SK-MEL-5 (cell line): ENCODE measurements around the gene PTOV1. TPM values are rescaled to one million over a fixed set of nuclear protein-coding genes. Genes with fewer than 3 reads are reported as not detected.
A peak's percentile ranks its signal among the peaks of the same experiment; 100 is the strongest.

Experiments
- DNase-seq: peaks from one replicate; pipeline ENCODE4 v3.0.0-alpha.2; 2016; ENCODE audit warnings: low read depth, low spot score
- in situ Hi-C: cut with HindIII; loops from 2 replicates; pipeline ENCODE4 v1.10.0; 2016; ENCODE audit warnings: low sequenced_read_pairs, high pct_unique_total_duplicates, low pct_unique_long_range_greater_than_20kb
- total RNA-seq: library from RNA; depleted of rRNA; stranded (reverse); fragments of >200 nt; shearing (Covaris generic); gene quantifications from 2 replicates; pipeline ENCODE4 v1.2.3, GENCODE V29; 2014

Gene PTOV1
- total RNA-seq, 1 experiment from 2014 or later = 45.9 TPM

DNA sequence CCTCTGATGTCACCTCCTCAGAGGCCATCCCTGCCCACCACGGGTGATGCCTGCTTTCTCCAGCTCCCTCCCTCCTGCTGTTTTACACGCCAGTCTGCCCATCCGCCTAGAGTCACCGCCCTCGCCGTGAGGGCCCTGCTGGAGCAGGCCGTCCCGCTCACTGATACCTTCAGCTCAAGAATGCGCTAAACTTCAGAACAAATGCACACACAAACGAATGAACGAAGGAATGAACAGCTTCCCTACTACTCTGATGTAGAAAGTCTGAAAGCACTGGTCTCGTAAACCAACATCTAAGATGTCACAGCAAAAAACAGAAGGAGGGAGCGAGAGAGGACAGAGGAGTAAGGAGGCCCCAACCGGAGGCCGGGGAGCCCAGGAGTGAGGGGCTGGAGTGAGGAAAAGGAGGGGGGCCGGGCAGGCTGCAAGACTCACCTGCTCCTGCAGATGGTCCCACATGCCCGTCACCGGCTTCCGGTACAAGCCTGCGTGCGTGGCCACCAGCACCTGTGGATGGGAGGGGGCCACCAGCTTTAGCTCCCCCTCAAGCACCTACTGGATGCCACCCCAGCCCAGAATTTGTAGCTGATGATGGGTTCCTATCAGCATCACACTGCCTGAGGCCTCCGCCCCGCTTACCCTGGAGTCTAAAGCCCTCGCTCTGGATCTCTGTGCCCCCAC lies 12.4 kb downstream of the PTOV1 start:
- in situ Hi-C loops = no loop called here
- DNase-seq = no peak

- DNase-seq = no peak
- in situ Hi-C loops = no loop called here
Observed at GRCh38 chr19:49863935-49864320, 13.0 kb downstream of the PTOV1 start.

DNA sequence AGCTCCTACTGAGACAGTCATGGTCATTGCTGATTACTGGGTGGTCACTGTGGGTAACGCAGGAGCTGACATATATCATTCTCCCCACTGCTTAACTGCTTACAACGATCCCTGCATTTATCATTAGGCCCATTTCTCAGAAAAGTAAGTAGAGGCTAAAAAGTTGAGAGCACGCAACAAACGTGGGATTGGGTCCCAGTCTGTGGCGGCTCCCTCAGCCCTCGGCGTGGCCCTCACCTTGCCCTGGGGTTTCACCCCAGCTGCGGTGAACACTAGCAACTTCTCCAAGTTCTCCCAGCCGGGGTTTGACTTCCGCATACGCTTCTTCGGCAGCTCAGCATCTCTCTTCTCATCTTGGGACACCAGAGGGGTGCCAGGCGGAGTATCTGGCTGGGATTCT lies 13.9 kb downstream of the PTOV1 start:
- in situ Hi-C loops = no loop called here
- no peak for DNase-seq

- in situ Hi-C loops = no loop called here
- DNase-seq = peak; percentile 90
Observed at GRCh38 chr19:49866933-49867782, 16.2 kb downstream of the PTOV1 start, which contains the start of gene PNKP. Gene PNKP (minus strand): TSS chr19:49867576. CDS start chr19:49867204, 372 bp downstream.

DNA sequence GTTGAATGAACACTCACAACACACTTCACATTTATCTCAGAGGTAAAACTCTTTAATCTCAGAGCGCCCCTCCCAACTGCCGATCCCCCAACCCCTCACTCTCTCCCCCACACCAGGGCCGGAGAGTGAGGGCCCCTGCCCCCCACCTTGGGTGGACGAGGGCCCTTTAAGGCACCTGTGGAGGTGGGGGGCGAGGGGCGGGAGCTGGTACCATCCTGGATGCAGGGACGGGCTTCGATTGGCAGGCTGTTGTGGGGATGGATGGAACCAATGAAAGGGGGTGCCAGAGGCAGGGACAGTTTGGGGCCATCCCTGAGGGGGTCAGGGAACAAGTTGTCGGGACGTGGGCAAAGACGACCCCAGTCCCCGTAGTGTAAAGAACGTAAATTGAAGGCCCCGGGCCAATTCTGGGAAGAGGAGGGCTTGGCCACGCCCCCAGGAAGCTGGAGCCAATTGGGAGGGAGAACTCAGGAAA lies 18.1 kb downstream of the PTOV1 start:
- no peak for DNase-seq
- in situ Hi-C loops = no loop called here

DNA sequence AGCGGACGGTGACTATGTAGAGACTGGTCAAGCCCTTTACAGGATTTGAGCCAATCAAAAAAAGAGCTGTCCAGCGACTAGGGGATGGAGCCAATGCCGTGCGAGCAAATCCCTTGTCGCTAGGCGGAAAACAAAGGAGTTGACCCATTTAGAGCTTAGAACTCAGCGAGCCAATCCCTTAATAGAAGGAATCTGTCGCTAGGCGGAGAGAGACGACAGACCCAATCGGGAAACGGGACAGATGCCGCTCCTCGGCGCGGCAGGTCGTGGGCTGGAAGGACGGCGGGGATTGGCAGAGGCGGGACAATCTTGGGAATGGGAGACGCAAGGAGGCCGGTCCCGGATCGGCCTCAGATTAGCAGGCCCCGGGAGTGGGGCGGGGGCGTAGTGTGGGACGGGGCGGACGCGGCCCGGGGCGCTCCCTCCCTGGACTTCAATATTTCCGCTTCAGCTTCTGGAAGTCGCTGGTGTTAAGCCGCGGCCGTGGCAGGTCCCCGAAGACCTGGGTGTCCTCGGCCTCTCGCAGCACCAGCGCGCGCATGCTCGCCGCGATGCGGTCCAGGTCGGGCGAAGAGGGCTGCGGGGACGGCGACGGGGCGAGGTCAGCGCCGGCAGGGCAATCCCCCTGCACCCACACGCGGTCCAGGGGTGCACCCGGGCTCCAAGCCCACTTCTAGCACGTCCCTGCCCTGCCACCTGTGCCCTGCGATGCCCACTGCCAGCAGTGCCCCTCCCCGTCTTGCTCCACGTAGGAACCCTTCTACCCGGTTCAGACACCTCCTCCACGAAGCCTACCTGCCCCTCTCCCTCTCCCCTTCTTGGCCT lies 18.7 kb downstream of the PTOV1 start:
- peak; percentile 99 for DNase-seq
- in situ Hi-C loops = no loop called here

DNA sequence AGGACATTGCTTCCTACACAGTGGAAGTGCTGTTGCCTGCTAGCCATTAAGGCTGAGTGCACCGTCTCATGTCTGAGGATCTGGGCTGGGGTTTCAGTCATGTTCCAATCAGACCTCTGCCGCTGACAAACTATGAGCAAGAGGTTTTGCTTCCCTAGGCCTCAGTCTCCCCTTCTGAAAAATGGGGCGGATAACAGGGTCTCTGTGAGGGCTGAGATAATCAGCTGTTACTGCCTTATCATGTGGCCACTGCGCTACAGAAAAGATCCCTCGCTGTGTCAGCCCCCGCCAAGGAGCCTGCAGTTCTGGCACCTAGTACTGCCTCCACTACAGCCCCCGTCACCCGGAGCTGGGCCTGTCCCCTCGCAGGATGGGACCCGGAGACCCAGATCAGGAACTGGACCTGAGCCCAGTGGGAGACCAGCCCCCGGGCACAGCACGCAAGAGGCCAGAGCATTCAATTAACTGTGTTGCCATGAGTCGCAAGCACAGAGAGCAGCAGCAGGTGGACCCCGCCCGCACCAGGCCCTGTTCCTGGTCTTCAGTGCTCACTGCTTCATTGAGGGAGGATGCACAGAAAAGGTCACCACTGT lies 19.4 kb downstream of the PTOV1 start:
- DNase-seq = no peak

DNA sequence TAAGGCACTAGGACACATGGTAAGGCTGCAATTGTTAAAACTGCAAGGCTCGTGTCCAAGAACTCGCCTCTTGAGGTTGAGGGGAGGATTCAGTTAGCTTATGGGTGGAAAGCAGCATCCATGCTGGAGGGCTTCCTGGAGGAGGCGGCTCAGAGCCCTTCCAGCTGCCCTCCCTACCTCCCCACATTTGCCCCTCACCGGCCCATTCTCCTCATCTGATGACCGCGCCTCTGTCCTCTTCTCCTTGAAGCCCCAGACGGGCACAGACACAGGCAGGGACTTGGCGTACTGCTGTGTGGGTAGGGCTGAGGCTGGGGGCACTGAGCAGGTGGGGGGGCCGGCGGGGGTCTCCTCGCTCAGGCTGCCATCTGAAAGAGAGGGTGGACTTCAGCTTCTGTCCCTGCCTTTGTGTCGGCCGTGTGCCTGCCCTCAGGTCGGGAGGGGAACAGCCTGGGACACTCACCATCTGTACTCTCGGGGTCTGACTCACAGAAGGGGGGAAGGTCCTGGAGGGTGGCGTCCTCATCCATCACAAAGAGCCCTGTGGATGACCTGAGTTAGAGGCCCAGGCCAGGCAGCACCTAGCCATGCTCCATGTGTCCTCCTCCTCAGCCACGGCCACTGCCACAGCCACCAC lies 20.5 kb downstream of the PTOV1 start:
- DNase-seq = no peak
- in situ Hi-C loops = no loop called here

More for the DNA sequence above, 19.4 kb downstream of the PTOV1 start:
- in situ Hi-C loops = no loop called here

- no peak for DNase-seq
- in situ Hi-C loops = no loop called here
Observed at GRCh38 chr19:49872245-49873128, 21.5 kb downstream of the PTOV1 start.

GRCh38 chr19:49873129-49873521 lies 22.2 kb downstream of the PTOV1 start:
- no peak for DNase-seq
- in situ Hi-C loops = no loop called here

DNA sequence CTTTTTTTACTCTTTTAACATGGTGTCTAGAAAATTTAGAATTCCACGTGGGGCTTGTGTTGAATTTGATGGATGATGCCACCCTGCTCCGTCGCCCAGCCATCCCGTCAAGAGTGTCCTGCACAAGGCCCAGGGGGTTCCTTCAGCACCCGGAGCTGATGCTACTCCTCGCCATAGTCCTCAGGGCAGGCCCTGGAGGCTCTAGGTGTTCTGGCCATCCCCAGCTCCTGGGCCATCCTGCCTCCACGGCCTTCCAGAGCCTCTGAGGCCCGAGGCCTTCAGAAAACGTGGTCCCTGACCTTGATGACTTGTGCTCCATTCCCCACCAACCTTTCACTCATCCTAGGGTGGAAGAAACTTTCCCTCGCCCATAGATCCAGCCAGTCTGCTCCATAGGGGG lies 22.9 kb downstream of the PTOV1 start:
- in situ Hi-C loops = no loop called here
- no peak for DNase-seq

GRCh38 chr19:49874503-49875157 lies 23.7 kb downstream of the PTOV1 start:
- no peak for DNase-seq
- in situ Hi-C loops = no loop called here

- no peak for DNase-seq
- in situ Hi-C loops = no loop called here
Observed at GRCh38 chr19:49875177-49875576, 24.2 kb downstream of the PTOV1 start.

DNA sequence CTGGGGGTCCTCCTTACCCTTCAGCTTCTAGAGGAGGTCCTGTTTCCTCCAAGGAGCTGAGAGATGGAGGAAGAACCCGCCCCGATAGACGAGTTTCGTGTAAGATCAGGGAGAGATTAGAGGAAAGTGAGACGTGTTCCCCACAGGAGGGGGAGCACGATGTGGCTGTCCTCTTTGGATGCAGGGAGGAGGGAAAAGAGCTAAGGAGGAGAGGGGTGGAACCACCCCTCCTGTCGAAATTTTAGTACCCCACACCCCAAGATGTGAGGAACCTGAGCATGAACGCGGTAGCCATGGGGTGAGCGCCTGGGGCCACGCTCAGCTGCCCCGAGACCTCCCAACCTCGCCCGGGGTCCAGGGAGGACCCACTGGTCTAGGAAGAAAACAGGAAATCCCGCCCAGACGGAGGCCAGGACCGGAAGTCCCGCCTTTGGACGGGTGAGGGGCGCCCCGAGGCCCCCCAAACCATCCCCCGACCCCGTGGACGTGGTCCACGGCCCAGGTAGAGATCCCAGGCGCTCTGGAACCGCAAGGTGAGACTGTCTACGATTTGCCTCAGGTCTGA lies 25.0 kb downstream of the PTOV1 start:
- DNase-seq = peak; percentile 61
- in situ Hi-C loops = no loop called here

DNA sequence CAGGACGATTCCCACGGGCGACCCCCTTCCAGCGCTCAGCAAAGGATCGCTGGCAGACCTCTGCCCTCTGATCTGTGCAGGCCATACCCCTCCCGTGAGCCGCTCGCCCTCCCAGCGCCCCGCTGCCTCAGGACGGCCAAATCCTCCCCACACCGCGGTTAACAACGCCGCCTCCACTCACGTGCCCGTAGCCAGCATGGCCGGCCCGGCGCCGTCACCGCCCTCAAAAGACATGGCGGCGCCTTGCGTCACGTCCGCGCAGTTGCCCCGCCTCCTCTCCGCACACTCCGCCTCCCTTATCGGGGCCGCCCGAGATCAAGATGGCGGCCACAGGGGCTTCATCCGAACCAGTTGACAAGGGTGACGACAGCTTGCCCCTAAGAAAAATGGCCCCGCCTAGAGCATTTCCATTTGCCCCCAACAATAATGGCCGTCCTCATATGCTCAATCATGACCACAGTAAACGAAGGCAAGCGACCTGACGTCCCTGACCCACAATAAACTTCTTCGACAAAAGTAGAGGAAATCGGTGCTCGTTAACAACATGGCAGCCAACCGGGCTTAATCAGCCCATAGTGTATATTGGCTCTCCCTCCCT lies 25.6 kb downstream of the PTOV1 start:
- in situ Hi-C loops = no loop called here
- peak; percentile 97 for DNase-seq
